A204.1 (cell line): ENCODE results near the gene FAM168A.

Experiments
- FAIRE-seq: peaks from 2 replicates; lab custom pipeline; 2012; peaks lifted over from hg19 to GRCh38; lab: Jason Lieb, UNC

FAM168A gene

DNA sequence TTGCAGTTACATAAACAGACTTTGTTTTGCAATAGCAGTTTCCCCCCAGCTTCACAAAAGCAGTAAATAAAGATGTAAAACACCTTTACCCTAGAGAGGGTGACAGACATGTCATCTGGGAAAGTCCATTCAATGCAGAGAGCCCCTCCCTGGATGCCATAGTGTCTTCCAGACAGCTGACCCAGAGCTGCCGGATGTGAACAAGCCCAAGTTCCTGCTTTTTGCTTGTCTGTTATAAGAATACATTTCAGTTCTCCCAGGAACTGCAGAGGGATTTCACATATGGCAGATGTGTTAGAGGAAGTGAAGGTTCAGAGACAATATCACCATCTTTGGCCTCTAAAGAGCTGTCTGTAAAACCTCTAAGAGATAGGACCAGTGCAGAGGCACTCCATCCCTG is 172.8 kb downstream of the FAM168A start:
- FAIRE-seq = no peak

GRCh38 chr11:73423506-73423905 is 174.4 kb downstream of the FAM168A start:
- FAIRE-seq = no peak

DNA sequence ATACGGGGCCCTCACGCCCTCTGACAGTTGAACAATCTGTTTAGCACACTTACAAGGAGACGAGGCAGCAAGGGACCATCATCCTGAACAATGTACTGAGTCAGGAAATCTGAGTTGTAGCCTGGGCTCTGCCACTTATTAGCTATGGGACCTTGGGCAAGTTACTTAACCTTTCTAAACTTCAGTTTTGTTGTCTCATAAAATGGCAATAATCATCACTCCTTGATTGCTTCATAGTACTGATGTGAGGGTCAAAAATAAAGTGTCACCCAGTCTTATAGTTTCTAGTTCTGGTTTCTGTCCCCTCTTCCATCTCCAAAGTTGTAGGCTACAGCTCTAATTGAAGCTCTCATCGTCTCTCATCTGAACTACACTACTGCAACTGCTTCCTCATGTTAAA is 175.0 kb downstream of the FAM168A start:
- FAIRE-seq = no peak

GRCh38 chr11:73420136-73420535 is 177.8 kb downstream of the FAM168A start:
- no peak for FAIRE-seq

GRCh38 chr11:73416786-73417185 is 181.1 kb downstream of the FAM168A start:
- no peak for FAIRE-seq

DNA sequence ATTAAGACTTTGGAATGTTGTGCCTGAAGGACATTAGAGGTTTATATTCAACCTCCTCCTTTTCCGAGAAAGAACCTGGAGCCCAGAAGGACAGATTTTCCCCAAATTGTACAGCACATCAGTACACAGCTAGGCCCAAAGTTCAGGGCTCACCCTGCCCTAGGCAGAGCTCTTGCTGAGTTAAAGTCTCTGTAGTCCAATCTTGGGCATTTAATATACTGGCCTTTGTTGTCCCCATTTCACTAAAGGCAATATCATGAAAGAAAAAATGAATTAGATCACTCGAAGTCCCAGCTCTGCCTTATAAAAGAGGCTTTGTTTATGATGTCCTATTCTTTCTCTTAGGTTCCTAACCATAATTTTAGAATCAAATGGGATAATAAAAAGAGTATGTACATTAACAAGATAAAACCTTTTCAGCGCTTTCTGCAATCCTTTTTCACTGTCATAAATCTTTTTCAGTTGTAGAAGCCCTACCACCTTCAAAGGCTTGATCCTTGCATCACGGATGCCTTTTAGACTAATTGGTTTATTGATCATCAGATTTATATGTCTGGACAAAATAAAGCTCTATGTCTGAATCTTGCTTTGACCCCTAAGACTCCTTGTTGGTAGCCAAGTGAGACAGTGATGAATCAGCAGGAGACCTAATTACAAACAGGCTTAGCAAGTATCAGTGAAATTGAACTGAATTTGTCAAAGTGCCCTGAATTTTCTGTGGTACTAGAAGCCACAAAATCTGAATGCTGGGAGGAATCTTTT is 181.9 kb downstream of the FAM168A start:
- no peak for FAIRE-seq

GRCh38 chr11:73414977-73415651 is 182.8 kb downstream of the FAM168A start:
- no peak for FAIRE-seq

GRCh38 chr11:73413256-73413655 is 184.7 kb downstream of the FAM168A start:
- no peak for FAIRE-seq

GRCh38 chr11:73412308-73412707 is 185.6 kb downstream of the FAM168A start:
- no peak for FAIRE-seq

DNA sequence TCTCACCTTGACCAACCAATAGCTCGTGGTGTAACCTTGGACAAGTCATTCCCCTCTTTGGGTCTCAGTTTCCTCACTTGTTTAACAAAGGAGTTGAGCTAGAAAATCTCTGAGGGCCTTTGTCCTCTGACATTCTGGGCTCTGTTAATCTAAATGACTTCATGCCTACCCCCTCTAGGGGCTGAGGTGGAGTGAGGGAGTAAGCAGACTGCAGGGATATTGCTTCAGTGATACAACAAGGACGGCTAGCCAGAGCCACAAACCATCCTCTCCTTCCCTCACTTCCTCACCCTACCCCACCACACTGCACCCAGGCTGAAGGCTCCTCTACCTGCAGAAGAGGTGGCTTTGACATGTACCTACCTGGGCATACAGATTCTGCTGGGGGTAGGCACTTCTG is 186.9 kb downstream of the FAM168A start:
- no peak for FAIRE-seq

DNA sequence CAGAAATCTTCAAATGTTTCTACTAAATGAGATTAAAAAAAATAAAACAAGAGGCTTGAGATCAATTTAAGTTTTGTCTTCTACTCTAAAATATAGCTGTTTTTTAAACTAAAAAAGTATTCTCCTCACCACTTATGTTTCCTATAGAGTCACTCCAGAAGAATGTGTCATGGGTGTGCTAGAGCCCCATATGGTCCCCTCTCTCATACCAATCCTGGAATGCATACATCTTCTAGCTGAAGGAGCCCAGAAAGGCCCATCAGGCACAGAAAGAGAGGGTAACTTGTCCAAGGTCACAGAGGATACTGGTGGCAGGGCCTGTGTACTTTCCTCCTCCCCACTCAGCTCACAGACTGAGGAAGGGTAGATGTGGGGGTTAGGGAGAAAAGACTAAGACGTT is 187.3 kb downstream of the FAM168A start:
- no peak for FAIRE-seq

DNA sequence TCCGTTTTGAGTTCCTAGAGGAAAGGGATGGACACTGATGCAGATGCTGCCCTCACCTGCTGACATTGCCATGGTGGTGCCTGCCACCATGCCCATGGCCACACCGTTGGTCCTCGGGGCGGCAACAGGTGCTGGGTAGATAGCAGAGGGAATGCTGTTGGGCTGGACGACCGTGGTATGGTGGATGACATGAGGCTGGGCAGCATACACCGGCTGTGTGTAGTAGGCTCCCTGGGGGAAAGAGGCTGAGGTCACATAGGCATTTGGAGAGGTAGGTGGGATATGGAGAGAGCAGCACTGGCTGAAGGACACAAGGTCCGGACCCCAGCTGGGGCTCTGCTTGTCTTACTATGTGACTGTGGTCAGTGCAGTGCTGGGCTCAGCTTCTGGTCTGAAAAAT is 188.5 kb downstream of the FAM168A start:
- no peak for FAIRE-seq

GRCh38 chr11:73406619-73407018 is 191.3 kb downstream of the FAM168A start:
- FAIRE-seq = no peak

DNA sequence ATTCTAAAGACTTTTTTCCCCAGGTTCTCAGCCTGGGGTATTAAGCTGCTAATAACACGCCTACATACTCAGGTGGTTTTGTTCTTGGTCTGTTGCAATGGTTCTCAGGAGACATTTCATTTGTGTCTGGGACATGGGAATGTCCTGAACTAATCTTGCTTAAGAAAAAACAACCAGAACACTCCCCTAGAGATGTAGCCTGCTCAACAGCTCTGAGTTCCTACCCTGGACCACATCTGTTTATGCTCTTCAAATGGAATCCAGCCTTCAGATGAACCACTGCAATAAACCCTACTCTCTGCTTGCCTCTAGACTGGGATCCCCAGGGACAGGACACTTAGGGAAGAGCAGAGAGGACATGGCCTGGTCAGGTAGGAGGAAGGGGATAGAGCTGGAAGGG is 191.8 kb downstream of the FAM168A start:
- FAIRE-seq = no peak

DNA sequence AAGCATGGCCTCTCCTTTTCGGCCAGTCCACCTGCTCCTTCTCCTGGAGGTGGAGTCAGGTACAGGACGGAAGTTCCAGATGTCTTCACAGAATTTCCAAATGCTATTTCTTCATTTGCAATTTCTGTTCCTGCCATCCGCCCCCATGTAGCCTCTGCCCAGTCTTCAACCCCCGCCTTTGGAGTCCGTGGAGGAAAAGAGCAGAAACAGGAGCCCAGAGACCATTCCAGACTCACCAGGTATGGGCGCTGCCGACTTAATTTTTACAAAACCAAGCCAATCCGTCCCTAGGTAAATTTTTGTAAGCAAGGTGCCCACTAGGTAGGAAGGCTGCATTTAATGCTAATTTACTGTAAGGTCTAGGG is 192.8 kb downstream of the FAM168A start:
- FAIRE-seq = no peak

DNA sequence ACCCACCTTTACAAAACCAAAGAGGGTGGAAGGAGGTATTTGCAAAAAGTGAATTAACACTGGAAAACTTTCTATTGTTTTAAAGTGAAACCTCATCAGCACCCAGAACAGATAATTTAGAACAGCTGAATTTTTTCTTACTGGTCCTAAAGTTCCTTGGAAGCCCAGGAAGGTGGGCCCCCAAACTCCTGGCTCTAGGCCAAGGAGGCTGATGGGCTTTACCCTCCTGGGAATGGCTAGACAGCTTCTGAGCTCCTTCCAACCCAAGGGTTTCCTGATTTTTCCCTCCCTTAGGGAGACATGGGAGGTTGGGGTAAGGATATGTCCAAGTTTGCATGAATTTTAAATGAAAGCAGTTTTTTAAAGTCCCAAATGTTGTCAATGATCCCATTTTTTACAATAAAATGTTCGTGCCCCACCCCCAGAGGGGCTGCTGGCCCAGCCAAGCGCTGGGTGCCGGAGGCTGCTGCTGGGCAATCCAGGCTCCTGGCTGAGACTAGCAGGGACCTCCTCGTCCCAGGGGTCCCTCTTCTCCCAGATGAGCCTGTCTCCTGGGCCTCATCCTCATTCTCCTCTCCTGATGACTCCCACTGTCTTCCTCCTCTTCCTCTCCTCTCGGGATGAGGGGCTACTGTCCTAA is 193.3 kb downstream of the FAM168A start:
- FAIRE-seq = no peak

GRCh38 chr11:73404048-73404447 is 193.9 kb downstream of the FAM168A start:
- no peak for FAIRE-seq

GRCh38 chr11:73403541-73403940 is 194.4 kb downstream of the FAM168A start:
- FAIRE-seq = no peak

DNA sequence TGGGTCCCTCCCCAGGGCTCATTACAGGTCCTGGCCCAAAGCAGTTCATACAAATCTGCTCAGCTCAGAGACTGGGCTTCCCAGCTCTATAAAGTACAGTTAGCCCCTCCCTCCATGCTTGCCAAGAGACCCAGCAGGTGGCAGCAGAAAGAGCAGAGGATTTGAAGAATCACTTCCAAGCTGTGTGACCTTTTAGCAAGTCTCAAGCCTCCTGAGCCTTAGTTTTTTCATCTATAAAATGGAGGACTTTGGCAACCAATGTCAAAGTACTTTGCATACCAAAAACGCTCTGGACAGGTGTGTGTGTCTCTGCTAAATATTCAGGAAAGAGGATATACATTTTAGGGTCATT is 195.1 kb downstream of the FAM168A start:
- no peak for FAIRE-seq

GRCh38 chr11:73401924-73402833 is 195.7 kb downstream of the FAM168A start:
- no peak for FAIRE-seq

GRCh38 chr11:73401217-73401923 is 196.5 kb downstream of the FAM168A start:
- no peak for FAIRE-seq

GRCh38 chr11:73400293-73400692 is 197.6 kb downstream of the FAM168A start:
- no peak for FAIRE-seq
